ENCODE results near the gene DHRSX. TPM values are rescaled to one million over a fixed set of nuclear protein-coding genes. Genes with fewer than 3 reads are reported as not detected.
A peak's percentile ranks its signal among the peaks of the same experiment; 100 is the strongest.

Gene DHRSX
- total RNA-seq (2022) (18.7 and 21.5 TPM in 2 replicates), Bru-seq, nascent RNA (percentile 55 among the genes with signal in this experiment), BruChase-seq, experiment 1, labeled RNA remaining after a 6-hour chase (percentile 63 among the genes with signal in this experiment), BruChase-seq, experiment 2, labeled RNA remaining after a 2-hour chase (percentile 66 among the genes with signal in this experiment)
- long read RNA-seq, transcript DHRSX-201 (7 exons, 2,571 nt) = major isoform, 23 of 36 reads
- long read RNA-seq, partial matches to known transcripts = 0 of 36 reads
- long read RNA-seq, other reads (novel, unspliced or antisense) = 13 of 36 reads

GRCh38 chrX:2500803-2501558 lies at the start of gene DHRSX, which contains the start of gene ZBED1:
TSS of gene DHRSX (minus strand) at chrX:2500976. CDS start at chrX:2500925, 51 bp downstream.
TSS of gene ZBED1 (minus strand) at chrX:2500976. CDS start at chrX:2490719, 10,257 bp downstream.
- H3K4me1 Mint-ChIP-seq (ENCODE audit: low read depth, unreplicated experiment) = no peaks in the 10 kb centered on the region
- no peaks in the 10 kb centered on the region for H3K27me3 Mint-ChIP-seq (ENCODE audit: unreplicated experiment)
- no peaks in the 10 kb centered on the region for H3K9me3 Mint-ChIP-seq (ENCODE audit: low read depth, unreplicated experiment)
- DNase-seq = peak; percentile 40
- CTCF ChIA-PET = no interaction called here
- intact Hi-C loops (cut with micrococcal nuclease; ENCODE audit: unreplicated experiment) = no loop called here
- peaks cover 14% of the 10 kb centered on the region for H3K36me3 Mint-ChIP-seq (ENCODE audit: insufficient read depth, unreplicated experiment)
- peak within 1 kb of the TSS; percentile 57 for H3K4me3 Mint-ChIP-seq (ENCODE audit: low read depth, unreplicated experiment)
- H3K27ac Mint-ChIP-seq (ENCODE audit: unreplicated experiment) = peak within 1 kb of the TSS; percentile 30
- no peak for TF ChIP-seq CTCF (IDR thresholded peaks at IDR 0.05; ENCODE audit: unreplicated experiment)
- no TSS peak for BruUV-seq (replicated peaks)

DNA sequence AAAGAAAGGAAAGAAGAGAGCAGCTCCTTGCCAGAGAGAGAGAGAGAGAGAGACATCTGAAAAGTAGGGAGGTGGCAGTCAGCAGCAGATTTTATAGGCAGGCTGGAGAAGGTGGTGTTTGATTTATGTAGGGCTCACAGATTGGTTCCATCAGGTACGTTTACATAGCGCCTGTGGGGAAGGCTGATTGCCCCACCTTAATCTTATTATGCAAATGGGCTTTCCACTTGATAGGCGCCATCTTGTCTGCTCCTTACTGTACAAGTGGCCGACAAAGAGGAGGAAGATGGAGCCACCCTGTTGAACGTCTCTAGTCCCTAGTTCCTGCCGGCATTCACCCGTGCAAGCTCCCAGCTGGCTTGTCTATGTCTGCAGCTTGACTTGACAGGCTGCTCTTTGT lies 49.1 kb upstream of the DHRSX start:
- H3K4me1 Mint-ChIP-seq (ENCODE audit: low read depth, unreplicated experiment) = no peaks in the 10 kb centered on the region
- CTCF ChIA-PET = no interaction called here
- BruUV-seq (replicated peaks) = no TSS peak

DNA sequence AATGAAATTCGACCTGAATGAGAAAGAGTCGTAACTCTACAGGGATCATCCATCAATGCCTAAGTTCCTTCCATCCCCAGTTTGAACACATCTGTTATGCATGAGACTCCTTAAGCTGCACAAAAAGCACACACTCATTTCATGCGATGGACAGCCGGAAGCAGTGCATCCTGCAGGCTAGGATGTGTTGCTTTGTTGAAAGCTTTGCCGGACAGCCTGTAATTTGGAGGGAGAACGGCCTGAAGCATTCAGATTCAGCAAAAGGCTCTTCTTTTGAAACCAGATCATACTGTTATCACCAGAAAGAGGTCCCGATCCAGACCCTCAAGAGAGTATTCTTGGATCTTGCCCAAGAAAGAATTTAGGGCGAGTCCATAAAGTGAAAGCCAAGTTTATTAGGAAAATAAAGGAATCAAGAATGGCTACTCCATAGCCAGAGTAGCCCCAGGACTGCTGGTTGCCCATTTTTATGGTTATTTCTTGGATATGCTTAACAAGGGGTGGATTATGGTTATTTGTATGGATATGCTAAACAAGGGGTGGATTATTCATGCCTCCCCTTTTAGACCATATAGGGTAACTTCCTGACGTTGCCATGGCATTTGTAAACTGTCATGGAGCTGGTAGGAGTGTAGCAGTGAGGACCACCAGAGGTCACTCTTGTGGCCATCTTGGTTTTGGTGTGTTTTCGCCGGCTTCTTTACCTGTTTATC lies 48.1 kb upstream of the DHRSX start:
- CTCF ChIA-PET = no interaction called here
- no peaks in the 10 kb centered on the region for H3K27me3 Mint-ChIP-seq (ENCODE audit: unreplicated experiment)
- peaks cover 2% of the 10 kb centered on the region for H3K9me3 Mint-ChIP-seq (ENCODE audit: low read depth, unreplicated experiment)
- BruUV-seq (replicated peaks) = no TSS peak
- TF ChIP-seq CTCF (IDR thresholded peaks at IDR 0.05; ENCODE audit: unreplicated experiment) = no peak
- H3K4me1 Mint-ChIP-seq (ENCODE audit: low read depth, unreplicated experiment) = no peaks in the 10 kb centered on the region
- intact Hi-C loops (cut with micrococcal nuclease; ENCODE audit: unreplicated experiment) = no loop called here
- no peak for DNase-seq
- no peak overlapping the region for H3K27ac Mint-ChIP-seq (ENCODE audit: unreplicated experiment)
- no peaks in the 10 kb centered on the region for H3K36me3 Mint-ChIP-seq (ENCODE audit: insufficient read depth, unreplicated experiment)
- H3K4me3 Mint-ChIP-seq (ENCODE audit: low read depth, unreplicated experiment) = no peak overlapping the region

More for the DNA sequence above, 49.1 kb upstream of the DHRSX start:
- peaks cover 2% of the 10 kb centered on the region for H3K9me3 Mint-ChIP-seq (ENCODE audit: low read depth, unreplicated experiment)
- no peak overlapping the region for H3K27ac Mint-ChIP-seq (ENCODE audit: unreplicated experiment)
- H3K27me3 Mint-ChIP-seq (ENCODE audit: unreplicated experiment) = no peaks in the 10 kb centered on the region
- TF ChIP-seq CTCF (IDR thresholded peaks at IDR 0.05; ENCODE audit: unreplicated experiment) = no peak
- no peak for DNase-seq
- intact Hi-C loops (cut with micrococcal nuclease; ENCODE audit: unreplicated experiment) = no loop called here
- H3K4me3 Mint-ChIP-seq (ENCODE audit: low read depth, unreplicated experiment) = no peak overlapping the region
- H3K36me3 Mint-ChIP-seq (ENCODE audit: insufficient read depth, unreplicated experiment) = no peaks in the 10 kb centered on the region

- no TSS peak for BruUV-seq (replicated peaks)
- CTCF ChIA-PET = no interaction called here
- TF ChIP-seq CTCF (IDR thresholded peaks at IDR 0.05; ENCODE audit: unreplicated experiment) = no peak
- Mint-ChIP-seq H3K4me3 (ENCODE audit: low read depth, unreplicated experiment) (no peak overlapping the region), H3K9me3 (ENCODE audit: low read depth, unreplicated experiment) (peaks cover 2% of the 10 kb centered on the region), H3K4me1 (ENCODE audit: low read depth, unreplicated experiment) (no peaks in the 10 kb centered on the region), H3K27ac (ENCODE audit: unreplicated experiment) (no peak overlapping the region), H3K36me3 (ENCODE audit: insufficient read depth, unreplicated experiment) (no peaks in the 10 kb centered on the region), H3K27me3 (ENCODE audit: unreplicated experiment) (no peaks in the 10 kb centered on the region)
- intact Hi-C loops (cut with micrococcal nuclease; ENCODE audit: unreplicated experiment) = no loop called here
- no peak for DNase-seq
These were observed 47.0 kb upstream of the DHRSX start for GRCh38 chrX:2547736-2548135.
